HAP-1 (cell line): ENCODE data around the gene HOXC5.

Source experiments
- DNase-seq, 2 experiments: peaks; one replicate each; pipeline ENCODE4 v3.0.0-alpha.2; 2016 to 2020; ENCODE audit warnings: low spot score in 2 of 2
- H3K27me3 ChIP-seq: fragments of 250-450 bp; sonication (Bioruptor Pico); 2 replicates; pipeline ENCODE4 v1.5.1; 2020; ENCODE audit warnings: low read depth, mild to moderate bottlenecking, moderate library complexity
- H3K36me3 ChIP-seq: fragments of 250-450 bp; sonication (Bioruptor Pico); replicated peaks from 2 replicates; pipeline ENCODE4 v1.5.1; 2020; ENCODE audit warnings: mild to moderate bottlenecking
- H3K4me1 ChIP-seq: fragments of 250-450 bp; sonication (Bioruptor Pico); 2 replicates; pipeline ENCODE4 v1.5.1; 2020; ENCODE audit warnings: mild to moderate bottlenecking
- H3K4me3 ChIP-seq: fragments of 250-450 bp; sonication (Bioruptor Pico); 2 replicates; pipeline ENCODE4 v1.5.1; 2020; ENCODE audit warnings: mild to moderate bottlenecking, moderate library complexity
- H3K9me3 ChIP-seq: fragments of 250-450 bp; sonication (Bioruptor Pico); 2 replicates; pipeline ENCODE4 v1.5.1; 2020; ENCODE audit warnings: mild to moderate bottlenecking, moderate library complexity
- in situ Hi-C: fragments of 300-500 bp; cut with MboI; formaldehyde crosslinking; loops from 3 replicates; pipeline ENCODE4 v1.14.3; 2020; ENCODE audit warnings: low sequenced_read_pairs, inconsistent platforms, mixed read lengths

The HOXC5 gene

GRCh38 chr12:53998110-53998899 lies 34.5 kb upstream of the HOXC5 start:
- DNase-seq: no peak
- Histone ChIP-seq H3K36me3 (no peaks in the 10 kb centered on the region), H3K27me3 (peaks cover 17% of the 10 kb centered on the region), H3K4me1 (peaks cover 9% of the 10 kb centered on the region), H3K4me3 (no peak overlapping the region), H3K9me3 (no peaks in the 10 kb centered on the region)
- in situ Hi-C loops: loop anchor here (25.0 kb wide), 1 partner anchor 364 kb away; the partner anchor contains the start of gene GPR84

GRCh38 chr12:53998900-53999236 lies 34.0 kb upstream of the HOXC5 start:
- H3K27me3 ChIP-seq: peaks cover 17% of the 10 kb centered on the region
- H3K36me3 ChIP-seq: no peaks in the 10 kb centered on the region
- no peak for DNase-seq
- H3K4me3 ChIP-seq: no peak overlapping the region
- peaks cover 9% of the 10 kb centered on the region for H3K4me1 ChIP-seq
- in situ Hi-C loops: loop anchor here (25.0 kb wide), 1 partner anchor 363 kb away; the partner anchor contains the start of gene GPR84
- no peaks in the 10 kb centered on the region for H3K9me3 ChIP-seq

- Histone ChIP-seq H3K4me1 (peaks cover 9% of the 10 kb centered on the region), H3K36me3 (no peaks in the 10 kb centered on the region), H3K4me3 (no peak overlapping the region), H3K9me3 (no peaks in the 10 kb centered on the region), H3K27me3 (peaks cover 17% of the 10 kb centered on the region)
- DNase-seq: no peak
- in situ Hi-C loops: loop anchor here (25.0 kb wide), 1 partner anchor 363 kb away; the partner anchor contains the start of gene GPR84
Observed at GRCh38 chr12:53999559-54000115, 33.2 kb upstream of the HOXC5 start.

- in situ Hi-C loops: no loop called here
- H3K4me3 ChIP-seq: no peak within 1 kb of the TSS
- H3K27me3 ChIP-seq: peaks cover 17% of the 10 kb centered on the region
Observed at GRCh38 chr12:54000116-54001114, 32.4 kb upstream of the HOXC5 start, which contains the start of gene HOXC9. HOXC9 (plus strand) TSS chr12:54000161; CDS start chr12:54000189, 28 bp downstream.

GRCh38 chr12:54001283-54002187 lies 31.3 kb upstream of the HOXC5 start:
- in situ Hi-C loops: no loop called here
- H3K4me1 ChIP-seq: peaks cover 7% of the 10 kb centered on the region
- H3K9me3 ChIP-seq: no peaks in the 10 kb centered on the region
- H3K4me3 ChIP-seq: no peak overlapping the region
- H3K27me3 ChIP-seq: peaks cover 17% of the 10 kb centered on the region
- no peaks in the 10 kb centered on the region for H3K36me3 ChIP-seq
- DNase-seq: no peak

More at GRCh38 chr12:54000116-54001114, 32.4 kb upstream of the HOXC5 start, which contains the start of gene HOXC9:
- Histone ChIP-seq H3K9me3 (no peaks in the 10 kb centered on the region), H3K36me3 (no peaks in the 10 kb centered on the region), H3K4me1 (peaks cover 5% of the 10 kb centered on the region)
- no peak for DNase-seq

- Histone ChIP-seq H3K4me1 (peaks cover 7% of the 10 kb centered on the region), H3K27me3 (peaks cover 17% of the 10 kb centered on the region), H3K36me3 (no peaks in the 10 kb centered on the region), H3K4me3 (no peak overlapping the region), H3K9me3 (no peaks in the 10 kb centered on the region)
- in situ Hi-C loops: no loop called here
- no peak for DNase-seq
Observed at GRCh38 chr12:54002278-54002914, 30.5 kb upstream of the HOXC5 start.

- Histone ChIP-seq H3K4me1 (peaks cover 7% of the 10 kb centered on the region), H3K4me3 (no peak overlapping the region), H3K9me3 (no peaks in the 10 kb centered on the region), H3K36me3 (no peaks in the 10 kb centered on the region), H3K27me3 (peaks cover 17% of the 10 kb centered on the region)
- DNase-seq: no peak
- in situ Hi-C loops: no loop called here
Observed at GRCh38 chr12:54002915-54003389, 29.9 kb upstream of the HOXC5 start.

GRCh38 chr12:54003625-54004024 lies 29.2 kb upstream of the HOXC5 start:
- Histone ChIP-seq H3K36me3 (no peaks in the 10 kb centered on the region), H3K4me1 (peaks cover 7% of the 10 kb centered on the region), H3K4me3 (no peak overlapping the region), H3K9me3 (no peaks in the 10 kb centered on the region), H3K27me3 (peaks cover 12% of the 10 kb centered on the region)
- in situ Hi-C loops: no loop called here
- DNase-seq: no peak

- no peaks in the 10 kb centered on the region for H3K9me3 ChIP-seq
- H3K36me3 ChIP-seq: no peaks in the 10 kb centered on the region
- H3K4me1 ChIP-seq: peaks cover 8% of the 10 kb centered on the region
- no peak overlapping the region for H3K4me3 ChIP-seq
- peaks cover 12% of the 10 kb centered on the region for H3K27me3 ChIP-seq
- DNase-seq: no peak
- in situ Hi-C loops: no loop called here
Observed at GRCh38 chr12:54004063-54004840, 28.6 kb upstream of the HOXC5 start.

- DNase-seq: no peak
- Histone ChIP-seq H3K4me3 (no peak overlapping the region), H3K9me3 (no peaks in the 10 kb centered on the region), H3K27me3 (peaks cover 8% of the 10 kb centered on the region), H3K36me3 (no peaks in the 10 kb centered on the region), H3K4me1 (peaks cover 13% of the 10 kb centered on the region)
- in situ Hi-C loops: loop anchor here (5.0 kb wide), 1 partner anchor 197 kb away; no protein-coding TSS in a partner anchor
Observed at GRCh38 chr12:54004841-54005530, 27.9 kb upstream of the HOXC5 start.

GRCh38 chr12:54005531-54005852 lies 27.4 kb upstream of the HOXC5 start:
- H3K36me3 ChIP-seq: no peaks in the 10 kb centered on the region
- H3K4me1 ChIP-seq: peaks cover 16% of the 10 kb centered on the region
- in situ Hi-C loops: loop anchor here (5.0 kb wide), 1 partner anchor 197 kb away; no protein-coding TSS in a partner anchor
- DNase-seq: peak in 1 of 2 experiments; percentile 50
- H3K27me3 ChIP-seq: peaks cover 5% of the 10 kb centered on the region; the same call in 1 of the 2 replicates
- H3K4me3 ChIP-seq: peak overlapping the region; percentile 6
- no peaks in the 10 kb centered on the region for H3K9me3 ChIP-seq
